Measurements from ENCODE around the gene ARHGEF6.

ARHGEF6 gene

DNA sequence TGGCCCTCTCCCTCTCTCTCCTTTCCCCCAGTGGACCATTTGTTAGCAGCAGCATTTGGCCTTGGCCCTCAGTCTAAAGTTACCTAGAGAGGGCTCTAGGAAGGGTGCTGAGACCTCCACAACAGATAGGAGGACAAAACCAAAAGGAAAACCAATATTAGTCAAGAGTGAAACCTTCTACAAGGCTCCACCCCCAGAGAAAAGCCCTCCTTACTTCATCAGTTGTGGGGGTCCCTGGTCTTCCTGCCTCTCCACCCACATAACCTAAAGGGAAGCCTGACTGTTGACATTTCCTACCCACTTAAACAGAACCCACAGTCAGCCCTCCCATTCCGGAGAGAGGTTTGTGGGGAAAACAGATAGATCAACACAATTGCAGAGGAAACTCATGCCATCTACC is 137.5 kb downstream of the ARHGEF6 start:
- DNase-seq: no peak

DNA sequence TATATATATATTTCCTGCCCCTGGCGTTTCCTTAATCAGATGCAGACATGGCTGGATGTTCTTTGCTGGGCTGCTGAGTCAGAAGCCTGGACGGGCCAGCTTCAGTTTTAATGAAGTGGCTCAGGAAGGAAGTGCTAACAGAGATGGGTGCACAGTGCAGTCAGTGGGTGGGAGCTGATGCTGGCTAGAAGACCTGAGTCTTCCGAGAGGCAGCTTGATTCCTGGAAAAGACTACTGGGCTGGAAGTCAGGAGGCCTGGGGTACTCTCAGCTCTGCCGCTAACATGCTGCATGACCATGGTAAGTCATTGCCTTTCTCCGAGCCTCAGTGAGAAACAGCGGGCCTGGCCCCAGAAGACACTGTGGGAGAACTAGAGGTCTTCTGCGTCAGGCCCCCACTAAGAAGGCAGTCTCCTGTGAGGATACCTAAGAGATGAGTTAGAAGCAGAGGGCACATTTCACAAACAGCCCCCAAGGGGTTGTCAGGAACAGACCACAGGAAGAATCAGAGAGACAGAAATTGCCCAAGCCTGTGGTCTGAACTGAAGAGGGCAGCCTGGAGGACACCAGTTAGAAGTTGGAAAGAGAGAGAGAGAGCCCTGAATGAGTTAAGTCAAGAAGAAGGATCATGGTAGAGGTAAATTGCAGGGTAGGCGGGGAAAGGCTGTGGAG is 141.1 kb downstream of the ARHGEF6 start:
- no peak for DNase-seq

DNA sequence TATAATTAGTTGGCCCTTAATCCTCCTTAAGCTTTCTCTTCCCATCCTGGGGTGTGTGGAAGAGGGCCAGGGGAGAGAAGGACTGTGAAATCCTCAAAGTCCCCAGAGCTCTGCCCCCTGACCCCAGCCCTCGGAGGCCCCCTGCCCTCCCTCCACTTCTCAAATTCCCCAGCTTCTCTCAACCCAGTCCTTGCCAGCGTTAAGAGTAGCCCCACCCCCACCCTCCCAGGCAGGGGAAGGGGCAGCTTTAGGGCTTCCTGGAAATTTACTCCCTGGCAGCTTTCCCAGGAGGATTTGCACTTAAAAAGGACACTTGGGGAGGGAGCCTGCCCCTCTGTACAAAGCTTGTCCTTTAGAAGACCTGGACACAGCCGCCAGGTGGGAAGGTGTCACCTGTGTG is 144.6 kb downstream of the ARHGEF6 start:
- DNase-seq: no peak

DNA sequence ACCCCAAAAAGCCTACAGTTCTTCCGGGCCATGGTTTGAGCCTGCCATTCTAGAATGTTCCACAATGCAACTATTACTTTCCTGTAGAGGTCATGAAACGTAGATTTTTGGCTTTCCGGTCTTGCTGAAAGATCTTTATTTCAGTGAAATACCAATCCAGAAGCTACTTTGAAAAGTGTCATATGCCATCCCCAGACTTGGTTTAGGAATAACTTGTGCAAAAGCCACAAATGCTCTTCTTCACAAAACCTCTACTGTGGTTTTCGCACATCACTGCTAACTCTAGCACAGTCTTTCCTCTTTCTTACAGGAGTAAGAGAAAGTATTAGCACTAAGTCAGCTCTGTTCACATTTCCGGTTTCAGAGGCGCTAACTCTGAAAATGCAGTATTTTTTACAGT is 145.5 kb downstream of the ARHGEF6 start:
- no peak for DNase-seq

DNA sequence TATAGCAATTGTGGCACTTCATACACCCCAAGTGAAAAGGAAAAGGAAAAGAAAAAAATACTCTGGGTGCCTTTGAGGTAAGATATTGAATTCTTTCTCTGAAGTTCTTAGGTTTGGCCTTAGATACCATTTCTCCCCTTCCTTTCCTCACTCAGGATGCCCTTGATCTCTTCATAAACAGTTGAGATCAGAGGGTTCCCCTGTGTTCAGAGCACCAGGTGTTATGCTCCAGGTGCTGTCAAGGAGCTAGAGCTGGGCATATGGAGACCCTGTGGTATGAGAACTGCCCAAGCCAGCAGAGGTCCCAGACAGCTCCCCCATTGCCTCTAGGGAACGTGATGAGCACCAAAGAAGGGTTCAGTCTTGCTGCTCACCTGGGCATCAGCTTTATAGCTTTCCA is 149.9 kb downstream of the ARHGEF6 start:
- DNase-seq: no peak

DNA sequence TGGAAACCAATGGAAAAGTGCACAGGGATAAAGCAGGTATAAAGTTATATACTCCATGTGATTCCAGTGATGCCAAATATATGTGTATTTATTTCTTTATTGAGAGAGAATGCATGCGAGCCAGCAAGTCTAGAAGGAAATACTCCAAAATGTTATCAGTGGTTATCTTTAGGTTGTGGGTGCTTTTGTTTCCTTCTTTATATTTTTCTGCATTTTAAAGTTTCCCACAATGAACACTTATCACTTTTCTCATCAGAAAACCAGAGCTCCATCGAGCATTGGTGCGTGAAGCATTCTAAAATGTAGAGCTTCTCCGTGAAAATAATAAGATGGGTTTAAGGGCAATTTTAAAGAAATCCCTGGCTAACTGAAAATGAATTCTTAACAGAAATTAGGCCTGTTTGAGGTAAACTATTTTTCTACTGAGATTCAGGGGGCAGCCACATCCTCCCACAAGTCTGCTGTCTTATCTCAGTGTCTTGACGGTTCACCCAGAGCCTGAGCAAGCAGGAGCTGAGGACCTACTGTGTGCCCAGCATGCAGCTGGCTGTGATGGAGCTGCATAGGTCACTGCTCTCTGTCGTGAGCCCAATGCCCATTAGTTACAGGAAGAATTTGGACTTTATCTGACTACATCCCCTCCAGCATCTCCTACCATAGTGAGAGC is 151.5 kb downstream of the ARHGEF6 start:
- DNase-seq: no peak

DNA sequence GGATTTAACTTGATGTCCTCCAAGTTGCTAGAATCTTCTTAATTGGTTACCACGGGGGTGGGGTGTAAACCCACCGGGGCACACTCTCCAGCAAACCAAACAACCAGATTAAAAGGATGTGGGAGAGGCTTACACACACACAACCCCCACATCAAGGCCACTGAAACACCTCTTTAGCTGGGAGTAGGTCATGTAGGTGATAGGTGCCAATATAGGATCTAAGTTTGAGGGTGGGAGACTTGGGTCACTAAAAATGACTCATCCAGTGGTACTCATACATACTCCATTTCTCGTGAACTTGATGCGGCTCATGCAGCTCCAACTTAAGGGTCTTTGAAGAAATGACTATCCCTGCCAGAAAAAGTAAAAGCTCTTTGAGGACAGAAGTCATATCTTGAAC is 153.3 kb downstream of the ARHGEF6 start:
- DNase-seq: no peak

DNA sequence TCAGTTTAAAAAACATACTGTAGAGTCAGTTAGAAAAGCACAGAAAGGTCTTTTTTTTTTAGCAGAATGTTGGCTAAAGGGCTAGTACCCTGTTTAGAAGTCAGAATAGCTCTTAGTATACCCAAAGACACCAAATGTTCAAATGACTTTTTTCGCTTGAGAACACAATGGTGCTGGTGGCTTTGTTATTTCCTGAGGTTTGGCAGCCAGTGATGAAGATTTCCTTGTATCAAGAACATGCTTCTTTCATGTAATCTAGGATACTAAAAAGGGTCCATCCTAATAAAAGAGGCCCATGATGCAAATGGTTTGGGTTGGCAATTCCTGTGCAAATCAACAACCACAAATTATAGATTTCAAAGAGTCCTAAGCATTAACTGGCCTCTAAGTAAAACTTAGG is 153.8 kb downstream of the ARHGEF6 start:
- DNase-seq: no peak

DNA sequence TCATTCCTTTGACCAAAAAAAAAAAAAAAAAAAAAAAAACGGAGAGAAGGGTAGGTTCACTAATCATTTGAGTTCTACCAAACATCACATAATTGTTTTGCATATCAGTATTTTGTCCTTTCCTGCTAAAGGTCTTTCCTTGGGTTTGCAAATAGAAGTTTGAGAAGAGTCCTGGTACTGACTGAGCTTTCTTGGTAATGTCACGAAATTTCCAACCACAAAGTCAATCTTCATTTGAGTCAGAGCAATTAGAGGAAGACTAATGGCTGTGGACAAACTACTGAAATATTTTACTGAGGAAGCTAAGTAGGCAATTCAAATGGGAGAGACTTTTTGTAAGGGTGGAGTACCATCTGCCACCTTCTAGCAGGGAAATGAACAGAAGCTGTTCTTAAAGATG is 154.5 kb downstream of the ARHGEF6 start:
- no peak for DNase-seq

DNA sequence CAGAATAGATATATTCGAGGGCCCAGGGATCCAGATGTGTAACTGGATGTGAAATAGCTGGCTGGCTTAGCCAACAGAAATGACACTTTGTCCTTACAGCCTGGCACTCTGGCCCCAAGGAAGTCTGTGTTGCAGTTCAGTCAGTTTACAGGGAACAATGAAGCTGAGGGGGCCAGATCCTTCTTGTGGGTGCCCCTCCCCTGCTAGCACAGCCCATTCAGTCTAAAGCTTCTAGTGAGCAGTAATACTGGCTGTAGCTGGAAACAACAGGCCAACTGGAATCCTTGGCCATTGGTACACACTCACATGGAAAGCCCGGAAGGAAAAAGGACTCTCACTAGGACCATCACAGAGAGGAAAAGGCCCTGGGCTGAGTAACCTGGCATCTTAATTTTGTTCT is 155.5 kb downstream of the ARHGEF6 start:
- no peak for DNase-seq

DNA sequence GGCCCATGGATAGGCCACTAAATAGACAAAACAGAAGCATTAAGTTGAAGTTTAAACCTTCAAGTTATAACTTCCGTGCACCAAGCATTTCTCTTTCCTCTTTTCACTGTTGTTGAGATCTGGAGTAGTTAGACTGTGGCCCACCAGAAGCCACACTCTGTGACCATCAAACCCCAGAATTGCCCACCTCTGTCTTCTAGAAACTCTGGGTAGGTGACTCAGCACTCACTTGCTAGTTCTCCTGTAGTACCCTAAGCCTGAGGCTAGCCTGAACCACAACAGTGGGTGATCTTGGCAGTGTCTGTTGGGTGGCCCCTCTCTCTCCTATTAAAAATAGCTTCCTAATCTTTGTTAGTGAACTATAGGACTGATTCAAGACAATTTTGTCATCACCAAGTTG is 157.3 kb downstream of the ARHGEF6 start:
- no peak for DNase-seq

DNA sequence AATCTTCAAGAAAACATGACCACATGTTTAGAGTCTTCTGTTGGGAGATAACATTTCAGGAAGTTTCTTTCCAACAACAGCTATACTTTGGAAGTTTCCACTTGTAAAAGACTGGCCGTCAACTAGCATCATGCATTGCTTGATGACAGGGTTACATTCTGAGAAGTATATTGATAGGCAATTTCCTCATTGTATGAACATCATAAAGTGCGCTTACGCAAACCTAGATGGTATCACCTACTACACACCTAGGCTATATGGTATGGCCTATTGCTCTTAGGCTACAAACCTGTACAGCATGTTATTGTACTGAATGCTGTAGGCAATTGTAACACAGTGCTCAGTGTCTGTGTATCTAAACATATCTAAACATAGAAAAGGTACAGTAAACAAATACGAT is 158.2 kb downstream of the ARHGEF6 start:
- DNase-seq: no peak

DNA sequence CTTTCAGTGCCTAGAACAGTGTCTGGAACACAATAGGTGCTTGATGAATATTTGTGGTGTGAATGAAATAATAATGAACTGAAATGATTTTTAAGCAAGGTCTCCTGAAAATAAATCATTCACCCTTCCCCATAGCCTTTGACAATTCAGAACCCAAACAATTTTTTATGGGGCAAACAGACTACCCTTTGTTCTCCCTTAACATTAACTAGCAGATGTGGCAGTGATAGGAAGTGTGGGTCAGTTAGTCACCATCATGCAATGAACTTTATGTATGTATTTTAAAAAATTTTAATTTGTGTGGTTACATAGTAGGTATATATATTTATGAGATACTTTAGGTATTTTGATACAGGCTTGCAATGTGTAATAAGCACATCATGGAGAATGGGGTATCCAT is 160.0 kb downstream of the ARHGEF6 start:
- DNase-seq: no peak

DNA sequence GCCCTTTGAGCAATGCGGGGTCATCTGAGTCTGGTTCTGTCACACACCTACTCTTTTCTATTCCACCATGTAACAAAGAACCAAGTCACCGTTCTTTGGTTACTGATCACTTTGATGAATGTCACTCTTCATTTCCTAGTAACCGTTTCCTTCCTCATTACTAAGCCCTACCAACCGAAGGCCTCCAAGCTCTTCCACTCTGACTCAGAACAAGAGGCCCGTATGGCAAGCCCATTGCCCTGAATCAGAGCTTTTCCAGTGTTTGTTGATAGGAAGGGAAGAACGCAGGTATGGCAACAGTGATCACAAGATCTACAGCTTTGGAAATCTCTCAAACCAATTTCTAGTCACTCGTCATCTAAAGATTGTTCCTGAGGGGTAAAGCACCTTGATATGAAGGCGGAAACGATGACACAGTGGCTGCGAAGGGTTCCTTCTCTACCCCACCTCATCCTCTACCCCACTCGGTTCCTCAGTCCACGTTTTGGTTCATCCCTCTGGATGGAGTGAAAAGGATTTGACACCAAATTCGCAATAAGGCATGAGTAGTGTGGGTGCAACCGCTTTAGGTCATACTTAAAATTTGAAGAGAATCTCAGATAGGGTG is 160.7 kb downstream of the ARHGEF6 start:
- no peak for DNase-seq

DNA sequence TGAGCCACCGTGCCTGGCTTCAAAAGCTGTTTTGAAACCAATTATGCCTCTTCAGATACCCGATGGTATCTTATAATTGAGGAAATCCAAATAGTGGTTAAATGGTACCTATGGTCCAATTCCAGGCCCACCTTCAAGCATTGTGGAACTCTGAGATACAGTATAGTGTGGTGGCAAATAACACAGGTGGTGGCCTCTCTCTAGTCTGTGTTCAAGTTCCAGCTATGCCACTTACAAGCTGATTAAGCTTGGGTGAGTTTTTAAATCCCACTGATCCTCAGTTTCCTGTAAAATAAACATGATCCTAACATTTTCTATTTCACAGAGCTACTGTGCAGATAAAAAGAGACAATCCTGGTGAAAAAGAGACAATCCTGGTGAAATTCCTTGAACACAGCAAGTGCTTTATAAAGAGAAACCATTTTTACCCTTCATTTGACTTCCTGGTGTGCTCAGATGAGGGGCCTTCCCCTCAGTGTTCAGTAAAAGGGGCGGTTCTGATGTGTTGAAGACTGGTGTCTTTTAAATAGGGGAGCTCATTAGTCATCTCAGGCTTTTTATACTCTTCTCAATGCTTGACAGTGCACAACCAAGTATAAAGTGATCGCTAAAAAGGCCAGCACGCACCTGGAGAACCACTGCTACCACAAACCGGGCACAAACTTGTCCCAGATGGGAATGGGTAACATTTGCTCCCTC is 163.6 kb downstream of the ARHGEF6 start:
- no peak for DNase-seq
